Activated CD4-positive, alpha-beta T cell treated with anti-CD3 and anti-CD28 coated beads for 36 hours (primary cell): Measurements from ENCODE around the gene PDE11A. TPM values are rescaled to one million over a fixed set of nuclear protein-coding genes. Genes with fewer than 3 reads are reported as not detected.

Experiments
- ATAC-seq: fragments of 200-7000 bp; cut with Tn5 transposase; one replicate; pipeline ENCODE4 v1.10.0; 2021; ENCODE audit warnings: mild to moderate bottlenecking, moderate library complexity
- CTCF ChIA-PET: fragments of 350-600 bp; sonication (Branson Sonifier 250); formaldehyde crosslinking; loops from one replicate; lab custom pipeline; 2021; ENCODE audit warnings: antibody characterized with exemption; lab: Charles Lee
- POLR2A ChIA-PET: fragments of 350-600 bp; sonication (Branson Sonifier 250); formaldehyde crosslinking; loops from one replicate; lab custom pipeline; 2021; ENCODE audit warnings: antibody characterized with exemption, inconsistent platforms; lab: Charles Lee
- DNase-seq: peaks from one replicate; pipeline ENCODE4 v3.0.0-alpha.2; 2020
- H3K27ac Mint-ChIP-seq: one replicate; pipeline ENCODE4 v1.8.0; 2021; ENCODE audit warnings: mixed read lengths
- H3K27me3 Mint-ChIP-seq: one replicate; pipeline ENCODE4 v1.8.0; 2021; ENCODE audit warnings: mixed read lengths
- H3K36me3 Mint-ChIP-seq: one replicate; pipeline ENCODE4 v1.8.0; 2021; ENCODE audit warnings: low read depth, mixed read lengths
- H3K4me1 Mint-ChIP-seq: one replicate; pipeline ENCODE4 v1.8.0; 2021; ENCODE audit warnings: mixed read lengths
- H3K4me3 Mint-ChIP-seq: one replicate; pipeline ENCODE4 v1.8.0; 2021; ENCODE audit warnings: mild to moderate bottlenecking, moderate library complexity, mixed read lengths
- H3K9me3 Mint-ChIP-seq: one replicate; pipeline ENCODE4 v1.8.0; 2021; ENCODE audit warnings: low read depth, mixed read lengths
- intact Hi-C, 2 experiments: fragments of 100-400 bp; cut with DNase I in 1 of 2; cut with micrococcal nuclease in 1 of 2; formaldehyde crosslinking; loops; one replicate each; pipeline versions ENCODE4 v1.14.2 to v1.15.1; 2022 to 2024; cut with DNase I, micrococcal nuclease
- total RNA-seq, 2 experiments: library from RNA; stranded (reverse); gene quantifications; one replicate each; pipeline ENCODE4 v1.2.3, GENCODE V29; 2021

Gene PDE11A
- total RNA-seq, 2 experiments from 2014 or later: 0.12 TPM; not detected in 1

DNA sequence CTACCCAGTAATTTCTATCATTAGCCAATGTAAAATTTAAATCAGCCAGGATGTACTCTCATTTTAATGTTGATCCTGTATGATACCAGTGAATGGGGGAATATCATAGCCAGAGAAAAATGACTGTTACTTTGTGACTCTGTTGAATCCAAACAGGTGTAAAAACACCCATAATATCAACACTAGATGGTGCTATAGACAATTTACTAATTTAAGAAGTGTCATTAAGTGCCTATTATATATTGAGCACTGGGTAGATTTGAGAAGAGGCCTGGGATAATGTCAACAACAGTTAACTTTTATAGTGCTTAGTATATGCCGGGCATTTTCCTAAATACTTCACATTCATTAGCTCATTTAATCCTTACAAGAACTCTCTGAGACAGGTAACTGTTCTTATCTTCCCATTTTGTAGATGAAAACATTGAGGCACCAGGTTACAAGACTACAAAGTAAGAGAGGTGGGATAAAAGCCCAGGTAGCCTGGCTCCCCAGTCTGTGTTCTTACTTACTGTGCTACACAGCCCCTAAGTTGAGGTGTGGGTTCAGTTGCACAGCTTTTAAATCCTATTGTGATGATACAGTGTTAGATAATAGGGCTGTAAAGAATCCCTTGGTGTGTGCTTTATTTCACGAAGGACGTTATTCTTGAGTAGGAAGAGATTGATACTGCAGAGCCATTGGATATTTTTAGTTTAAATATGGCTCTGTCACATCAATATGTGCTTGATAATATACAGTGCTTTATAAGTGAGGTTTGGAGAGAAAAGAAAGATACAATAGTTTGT lies 354.6 kb downstream of the PDE11A start:
- Mint-ChIP-seq H3K27me3 (no peaks in the 10 kb centered on the region), H3K27ac (no peak overlapping the region), H3K4me1 (no peaks in the 10 kb centered on the region), H3K36me3 (no peaks in the 10 kb centered on the region), H3K9me3 (no peaks in the 10 kb centered on the region), H3K4me3 (no peak overlapping the region)
- POLR2A ChIA-PET: no interaction called here
- CTCF ChIA-PET: interaction anchor here (0.7 to 1.3 kb wide), 4 partner anchors 15 to 387 kb away, joined by 3 read pairs; no protein-coding TSS in a partner anchor
- intact Hi-C loops: no loop called here
- no peak for ATAC-seq
- no peak for DNase-seq

DNA sequence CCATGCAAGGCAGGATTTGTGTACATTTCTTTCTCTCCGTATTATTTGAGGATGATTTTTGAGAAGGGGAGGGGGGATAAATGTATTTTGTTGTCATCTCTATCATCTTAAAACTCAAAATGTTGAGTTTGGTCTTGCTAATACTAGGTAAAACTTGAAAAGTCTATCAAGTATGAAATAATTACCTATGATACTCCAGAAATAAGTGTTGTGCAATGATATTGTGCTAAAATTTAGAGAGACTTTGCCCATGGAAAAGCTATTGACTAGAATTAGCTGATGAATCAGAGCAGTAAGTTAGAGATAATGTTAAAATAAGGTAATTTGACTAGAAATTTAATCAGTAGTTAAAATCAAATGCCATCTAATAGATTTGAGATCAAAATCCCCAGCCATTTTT lies 356.1 kb downstream of the PDE11A start:
- intact Hi-C loops: no loop called here
- ChIA-PET CTCF (interaction anchor here (1.0 to 1.5 kb wide), 2 partner anchors 8 to 10 kb away, joined by 3 read pairs; no protein-coding TSS in a partner anchor), POLR2A (no interaction called here)
- no peak overlapping the region for H3K27ac Mint-ChIP-seq
- H3K9me3 Mint-ChIP-seq: no peaks in the 10 kb centered on the region
- no peaks in the 10 kb centered on the region for H3K4me1 Mint-ChIP-seq
- H3K4me3 Mint-ChIP-seq: no peak overlapping the region
- no peaks in the 10 kb centered on the region for H3K36me3 Mint-ChIP-seq
- DNase-seq: no peak
- no peak for ATAC-seq
- no peaks in the 10 kb centered on the region for H3K27me3 Mint-ChIP-seq

GRCh38 chr2:177715771-177716170 lies 356.8 kb downstream of the PDE11A start:
- no peaks in the 10 kb centered on the region for H3K36me3 Mint-ChIP-seq
- no peaks in the 10 kb centered on the region for H3K27me3 Mint-ChIP-seq
- no peak overlapping the region for H3K27ac Mint-ChIP-seq
- ChIA-PET POLR2A (no interaction called here), CTCF (interaction anchor here (1.4 to 1.5 kb wide), 2 partner anchors 8 to 9 kb away, joined by 3 to 4 read pairs; no protein-coding TSS in a partner anchor)
- DNase-seq (no peak), ATAC-seq (no peak)
- no peaks in the 10 kb centered on the region for H3K9me3 Mint-ChIP-seq
- H3K4me3 Mint-ChIP-seq: no peak overlapping the region
- H3K4me1 Mint-ChIP-seq: no peaks in the 10 kb centered on the region
- intact Hi-C loops: no loop called here

DNA sequence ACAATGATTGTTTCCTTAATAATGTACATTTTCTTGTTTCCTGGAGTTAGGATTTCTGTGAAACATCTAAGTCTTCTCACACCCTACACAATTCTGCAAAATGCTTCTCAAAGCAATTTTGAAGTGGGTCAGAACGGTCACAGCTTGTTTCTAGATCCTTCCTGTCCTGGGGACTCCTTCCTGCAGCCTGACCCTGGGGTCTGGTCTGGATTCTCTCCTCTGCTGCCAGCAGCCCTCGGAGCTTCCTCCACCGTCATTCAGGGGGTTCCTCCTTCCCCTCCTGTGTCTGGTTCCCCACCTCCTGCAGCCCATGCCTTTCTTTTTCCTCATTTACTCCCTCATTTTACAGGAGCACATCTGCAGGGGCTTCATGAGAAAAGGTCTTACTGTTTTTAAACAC lies 357.9 kb downstream of the PDE11A start:
- ATAC-seq (no peak), DNase-seq (no peak)
- intact Hi-C loops: no loop called here
- no peak overlapping the region for H3K27ac Mint-ChIP-seq
- no peaks in the 10 kb centered on the region for H3K4me1 Mint-ChIP-seq
- no peak overlapping the region for H3K4me3 Mint-ChIP-seq
- H3K36me3 Mint-ChIP-seq: no peaks in the 10 kb centered on the region
- POLR2A ChIA-PET: no interaction called here
- no peaks in the 10 kb centered on the region for H3K9me3 Mint-ChIP-seq
- CTCF ChIA-PET: interaction anchor here (1.4 kb wide), 1 partner anchor 9 kb away, joined by 4 read pairs; no protein-coding TSS in a partner anchor
- H3K27me3 Mint-ChIP-seq: no peaks in the 10 kb centered on the region

DNA sequence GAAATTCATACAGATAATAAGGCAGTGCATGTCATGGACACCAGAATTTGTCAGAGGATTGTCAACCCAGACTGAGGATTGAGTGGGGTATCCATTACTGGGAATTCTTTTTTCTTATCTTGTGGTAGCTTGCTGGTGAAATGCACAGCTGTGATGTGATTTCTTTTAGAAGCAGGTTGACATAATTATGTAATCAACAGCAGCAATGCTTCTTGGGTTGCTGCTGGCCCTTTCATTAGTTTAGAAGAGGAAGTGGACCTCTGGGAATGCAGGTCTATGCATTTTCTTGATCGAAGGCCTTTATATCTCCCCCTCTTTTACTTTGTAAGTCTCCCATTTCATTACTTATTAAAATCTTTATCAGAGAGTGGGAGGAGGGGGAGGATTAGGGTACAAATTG lies 360.1 kb downstream of the PDE11A start:
- DNase-seq: no peak
- Mint-ChIP-seq H3K27me3 (no peaks in the 10 kb centered on the region), H3K36me3 (no peaks in the 10 kb centered on the region), H3K9me3 (no peaks in the 10 kb centered on the region), H3K4me1 (no peaks in the 10 kb centered on the region), H3K4me3 (no peak overlapping the region), H3K27ac (no peak overlapping the region)
- ATAC-seq: no peak
- intact Hi-C loops: no loop called here
- ChIA-PET CTCF (no interaction called here), POLR2A (no interaction called here)

DNA sequence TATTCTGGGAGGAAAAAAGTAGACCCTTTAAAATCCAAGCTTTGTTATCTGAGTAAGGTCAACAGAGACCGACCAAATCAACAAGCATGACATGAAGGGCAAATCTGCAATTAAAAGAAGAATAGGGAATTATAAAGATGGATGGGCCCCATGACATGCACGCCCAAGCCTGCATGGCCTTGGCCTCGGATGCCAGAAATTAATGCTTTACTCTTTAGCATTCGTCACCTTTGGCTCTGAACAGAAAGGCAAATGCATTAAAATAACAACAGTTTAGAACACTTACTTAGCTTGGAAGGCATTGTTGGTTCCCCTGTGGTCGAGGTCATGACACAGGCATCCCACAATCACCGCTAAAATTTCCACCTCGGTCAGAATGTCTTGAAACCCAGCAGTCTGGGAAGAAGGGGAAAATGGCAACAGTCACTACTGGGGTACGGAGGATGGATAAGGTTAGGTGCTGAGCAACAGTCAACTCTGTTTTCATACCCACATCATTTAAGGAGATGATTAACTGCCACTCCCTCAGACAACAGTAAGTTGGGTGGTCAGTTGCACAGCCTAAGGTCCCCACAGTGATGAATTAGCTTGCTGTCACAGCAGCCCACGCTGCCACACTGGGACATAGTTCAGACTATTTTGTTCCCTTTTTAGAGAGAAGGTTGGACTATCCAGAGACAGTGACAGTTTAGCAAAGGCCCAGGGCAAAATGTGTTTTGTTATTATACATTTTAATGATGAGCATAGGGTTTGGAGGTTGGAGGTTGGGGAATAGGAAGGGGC lies 360.9 kb downstream of the PDE11A start:
- Mint-ChIP-seq H3K9me3 (no peaks in the 10 kb centered on the region), H3K27ac (no peak overlapping the region), H3K27me3 (no peaks in the 10 kb centered on the region), H3K36me3 (no peaks in the 10 kb centered on the region), H3K4me3 (no peak overlapping the region), H3K4me1 (no peaks in the 10 kb centered on the region)
- DNase-seq (no peak), ATAC-seq (no peak)
- CTCF ChIA-PET: interaction anchor here (0.6 to 1.2 kb wide), 2 partner anchors 11 to 521 kb away, joined by 3 read pairs; no protein-coding TSS in a partner anchor
- intact Hi-C loops: no loop called here
- POLR2A ChIA-PET: no interaction called here

- Mint-ChIP-seq H3K27me3 (no peaks in the 10 kb centered on the region), H3K27ac (no peak overlapping the region), H3K36me3 (no peaks in the 10 kb centered on the region), H3K4me1 (no peaks in the 10 kb centered on the region), H3K9me3 (no peaks in the 10 kb centered on the region), H3K4me3 (no peak overlapping the region)
- CTCF ChIA-PET: interaction anchor here (0.6 to 1.2 kb wide), 2 partner anchors 12 to 101 kb away, joined by 3 to 5 read pairs; no protein-coding TSS in a partner anchor
- intact Hi-C loops: no loop called here
- no peak for ATAC-seq
- POLR2A ChIA-PET: no interaction called here
- no peak for DNase-seq
Measured at GRCh38 chr2:177710889-177711288, 361.7 kb downstream of the PDE11A start.

GRCh38 chr2:177709986-177710401 lies 362.6 kb downstream of the PDE11A start:
- ChIA-PET CTCF (interaction anchor here (0.6 to 0.8 kb wide), 2 partner anchors 10 to 14 kb away, joined by 3 read pairs; no protein-coding TSS in a partner anchor), POLR2A (no interaction called here)
- Mint-ChIP-seq H3K36me3 (no peaks in the 10 kb centered on the region), H3K27me3 (no peaks in the 10 kb centered on the region), H3K4me1 (no peaks in the 10 kb centered on the region), H3K9me3 (no peaks in the 10 kb centered on the region), H3K27ac (no peak overlapping the region), H3K4me3 (no peak overlapping the region)
- ATAC-seq (no peak), DNase-seq (no peak)
- intact Hi-C loops: no loop called here

GRCh38 chr2:177708660-177709444 lies 363.7 kb downstream of the PDE11A start:
- Mint-ChIP-seq H3K4me3 (no peak overlapping the region), H3K27me3 (no peaks in the 10 kb centered on the region)
- POLR2A ChIA-PET: no interaction called here

DNA sequence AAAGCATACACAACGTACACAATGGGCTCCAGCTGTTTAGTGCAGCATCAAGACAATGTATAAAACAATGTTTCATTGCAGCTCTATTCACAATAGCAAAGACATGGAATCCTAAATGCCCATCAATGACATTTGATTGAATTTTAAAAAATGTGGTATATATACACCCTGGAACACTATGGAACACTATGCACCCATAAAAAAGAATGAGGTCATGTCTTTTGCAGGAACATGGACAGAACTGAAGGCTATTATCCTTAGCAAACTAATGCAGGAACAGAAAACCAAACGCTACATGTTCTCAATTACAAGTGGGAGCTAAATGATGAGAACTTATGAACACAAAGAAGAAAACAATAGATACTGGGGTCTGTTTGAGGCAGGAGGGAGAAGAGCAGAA lies 364.5 kb downstream of the PDE11A start:
- H3K36me3 Mint-ChIP-seq: no peaks in the 10 kb centered on the region
- H3K27ac Mint-ChIP-seq: no peak overlapping the region
- no peaks in the 10 kb centered on the region for H3K9me3 Mint-ChIP-seq
- ChIA-PET CTCF (interaction anchor here (0.9 kb wide), 1 partner anchor 16 kb away, joined by 3 read pairs; no protein-coding TSS in a partner anchor), POLR2A (no interaction called here)
- DNase-seq (no peak), ATAC-seq (no peak)
- no peaks in the 10 kb centered on the region for H3K4me1 Mint-ChIP-seq
- H3K27me3 Mint-ChIP-seq: no peaks in the 10 kb centered on the region
- intact Hi-C loops: no loop called here
- no peak overlapping the region for H3K4me3 Mint-ChIP-seq

More at GRCh38 chr2:177708660-177709444, 363.7 kb downstream of the PDE11A start:
- intact Hi-C loops: no loop called here
- ATAC-seq (no peak), DNase-seq (no peak)
- H3K9me3 Mint-ChIP-seq: no peaks in the 10 kb centered on the region
- H3K4me1 Mint-ChIP-seq: no peaks in the 10 kb centered on the region
- no peak overlapping the region for H3K27ac Mint-ChIP-seq
- H3K36me3 Mint-ChIP-seq: no peaks in the 10 kb centered on the region
- CTCF ChIA-PET: interaction anchor here (0.6 to 0.9 kb wide), 3 partner anchors 16 to 25 kb away, joined by 3 to 4 read pairs (median 3); no protein-coding TSS in a partner anchor
